Keratinocyte (primary cell): ENCODE results near the gene HENMT1. TPM values are rescaled to one million over a fixed set of nuclear protein-coding genes. Genes with fewer than 3 reads are reported as not detected.
"Not testable (repeated sequence)": the region's sequence is repeated elsewhere in the genome, so short reads cannot be mapped to it uniquely, and the experiment has no call there.

Source experiments
- DNase-seq: peaks from one replicate; pipeline ENCODE4 v3.0.0-alpha.2; 2011; ENCODE audit warnings: low read depth, missing footprints, low spot score
- FAIRE-seq: peaks from 2 replicates; lab custom pipeline; 2011; peaks lifted over from hg19 to GRCh38; lab: Jason Lieb, UNC
- H2AFZ ChIP-seq: 2 replicates; pipeline ENCODE4 v1.6.0; 2012; ENCODE audit warnings: low read length, control low read depth, inconsistent platforms; ENCODE audit not compliant: control insufficient read depth
- H3K27ac ChIP-seq: 2 replicates; pipeline ENCODE4 v1.5.1; 2011; ENCODE audit warnings: low read length; ENCODE audit not compliant: control insufficient read depth, insufficient read depth
- H3K27me3 ChIP-seq: 3 replicates; pipeline ENCODE4 v1.6.0; 2011; ENCODE audit warnings: low read length; ENCODE audit not compliant: control insufficient read depth, insufficient read depth; ENCODE audit errors: extremely low read depth
- H3K36me3 ChIP-seq, 2 experiments: 2 replicates in 1 of 2; 3 replicates in 1 of 2; pipeline ENCODE4 v1.5.1; 2011; ENCODE audit warnings: low read length in 2 of 2, mild to moderate bottlenecking in 1 of 2; ENCODE audit not compliant: control insufficient read depth in 2 of 2, insufficient read depth in 2 of 2; ENCODE audit errors: extremely low read depth in 1 of 2
- H3K4me1 ChIP-seq: 3 replicates; pipeline ENCODE4 v1.5.1; 2011; ENCODE audit warnings: low read length; ENCODE audit not compliant: control insufficient read depth, insufficient read depth; ENCODE audit errors: extremely low read depth
- H3K4me2 ChIP-seq: 3 replicates; pipeline ENCODE4 v1.6.0; 2011; ENCODE audit warnings: low read depth, low read length; ENCODE audit not compliant: control insufficient read depth, insufficient read depth; ENCODE audit errors: extremely low read depth
- H3K4me3 ChIP-seq, 3 experiments: fragments of 200-600 bp in 1 of 3; sonication (generic) in 1 of 3; 2 replicates in 2 of 3; 3 replicates in 1 of 3; pipeline ENCODE4 v1.5.1; 2011 to 2016; ENCODE audit warnings: low read length in 3 of 3, mild to moderate bottlenecking in 3 of 3, control low read depth in 2 of 3, inconsistent platforms in 1 of 3, low read depth in 1 of 3, mixed read lengths in 1 of 3, mixed run types in 1 of 3, moderate library complexity in 1 of 3; ENCODE audit not compliant: control insufficient read depth in 2 of 3, insufficient read depth in 2 of 3; ENCODE audit errors: extremely low read depth in 1 of 3
- H3K79me2 ChIP-seq: 2 replicates; pipeline ENCODE4 v1.6.0; 2012; ENCODE audit warnings: low read length; ENCODE audit not compliant: control insufficient read depth, insufficient read depth
- H3K9ac ChIP-seq: 3 replicates; pipeline ENCODE4 v1.6.0; 2011; ENCODE audit warnings: low read length; ENCODE audit not compliant: control insufficient read depth, insufficient read depth; ENCODE audit errors: extremely low read depth
- H3K9me1 ChIP-seq: 3 replicates; pipeline ENCODE4 v1.6.0; 2011; ENCODE audit warnings: low read length; ENCODE audit not compliant: control insufficient read depth, insufficient read depth; ENCODE audit errors: extremely low read depth
- H3K9me3 ChIP-seq: 2 replicates; pipeline ENCODE4 v1.5.1; 2012; ENCODE audit warnings: low read depth, low read length; ENCODE audit not compliant: control insufficient read depth
- H4K20me1 ChIP-seq: 3 replicates; pipeline ENCODE4 v1.6.0; 2011; ENCODE audit warnings: low read length; ENCODE audit not compliant: control insufficient read depth, insufficient read depth; ENCODE audit errors: extremely low read depth
- CTCF ChIP-seq, 3 experiments: IDR thresholded peaks in 1 of 3; conservative IDR thresholded peaks in 1 of 3; optimal IDR thresholded peaks in 1 of 3; 2 replicates in 2 of 3; 3 replicates in 1 of 3; pipeline versions ENCODE3 to v1.5.1; 2011; ENCODE audit warnings: low read length in 3 of 3, mild to moderate bottlenecking in 3 of 3, moderate library complexity in 2 of 3, control low read depth in 1 of 3, inconsistent platforms in 1 of 3; ENCODE audit not compliant: insufficient read depth in 2 of 3; ENCODE audit errors: extremely low read depth in 1 of 3
- EZH2 ChIP-seq: IDR thresholded peaks from one replicate; pipeline ENCODE4 v1.6.1; 2012; ENCODE audit warnings: inconsistent platforms, mild to moderate bottlenecking, low read length, moderate library complexity
- dilution Hi-C: fragments of 300-500 bp; cut with MboI; formaldehyde crosslinking; loops from one replicate; pipeline ENCODE4 v1.7.0; 2020; ENCODE audit warnings: low sequenced_read_pairs; ENCODE audit not compliant: extremely low pct_ligation_motif_present
- polyA plus RNA-seq, 5 experiments: library from polyadenylated mRNA; depleted of rRNA in 3 of 5; stranded (reverse) in 3 of 5; stranded (forward) in 1 of 5; unstranded in 1 of 5; fragments of >200 nt; gene quantifications; 1 replicate in 1 of 5; 2 replicates in 3 of 5; 3 replicates in 1 of 5; pipeline versions ENCODE4 v1.2.1 to v1.2.3, GENCODE V29; 2011 to 2012; ENCODE audit warnings: missing spikeins in 2 of 5, low read depth in 1 of 5, low replicate concordance in 1 of 5

The HENMT1 gene
- polyA plus RNA-seq, 1 donor (not counting 4 experiments of a cell fraction or from before 2014, with no cell fraction given) = 1.7 TPM

DNA sequence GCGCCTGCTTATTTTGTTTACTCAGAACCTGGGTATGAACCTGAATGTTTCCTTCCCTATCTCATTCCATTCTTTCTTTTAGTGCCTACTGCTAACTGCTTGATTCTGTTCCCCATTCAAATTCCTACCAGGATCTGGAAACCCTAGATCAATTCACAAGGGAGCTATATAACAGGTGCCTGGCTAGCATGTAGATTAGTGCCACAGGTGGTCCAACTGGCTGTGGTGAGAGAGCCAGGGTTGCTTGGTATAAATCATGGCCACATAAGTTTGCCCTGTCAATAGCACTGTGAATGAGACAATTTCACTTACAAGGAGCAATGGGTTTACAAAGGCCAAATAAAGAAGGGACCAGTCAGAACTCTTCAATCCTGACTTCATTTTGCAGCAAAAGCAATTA, 24.6 kb upstream of the HENMT1 start:
- TF ChIP-seq CTCF (optimal IDR thresholded peaks at IDR 0.05 in 1 of 3, IDR thresholded peaks at IDR 0.05 in 1 of 3, conservative IDR thresholded peaks at IDR 0.05 in 1 of 3; ENCODE audit: extremely low read depth in 1 of 3, insufficient read depth in 2 of 3, low read length in 3 of 3) (no peak), EZH2 (no peak)
- dilution Hi-C loops = no loop called here
- no peak for FAIRE-seq

DNA sequence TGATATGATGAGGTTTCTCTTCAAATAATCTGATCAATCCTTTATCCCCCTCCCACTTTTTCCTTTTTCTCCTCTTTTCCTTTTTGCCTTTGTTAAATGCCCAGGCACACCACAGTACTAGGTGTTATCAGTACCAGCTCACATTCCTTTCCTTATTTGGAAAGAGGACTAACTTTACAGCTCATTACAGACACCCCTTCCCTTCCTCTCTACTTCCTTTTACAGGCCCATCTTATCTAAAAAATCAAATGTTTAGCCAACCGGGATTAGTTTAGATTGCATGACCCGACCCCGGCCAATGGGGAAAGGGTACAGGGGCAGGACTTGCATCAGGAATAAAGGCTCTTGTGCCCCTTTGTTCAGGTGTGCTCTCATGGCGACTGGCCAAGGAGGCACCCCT, 20.8 kb upstream of the HENMT1 start:
- H3K9me1 ChIP-seq, H2AFZ ChIP-seq, H3K9me3 ChIP-seq, H3K9ac ChIP-seq, H3K4me1 ChIP-seq, H3K36me3 ChIP-seq, H4K20me1 ChIP-seq, DNase-seq, H3K27ac ChIP-seq, H3K27me3 ChIP-seq, dilution Hi-C loops, H3K4me3 ChIP-seq, FAIRE-seq, H3K4me2 ChIP-seq, H3K79me2 ChIP-seq: not testable (repeated sequence)

More for the DNA sequence above, 24.6 kb upstream of the HENMT1 start:
- no peak for DNase-seq
- no peaks in the 10 kb centered on the region for H3K9me3 ChIP-seq
- H3K4me1 ChIP-seq = no peaks in the 10 kb centered on the region
- no peak overlapping the region for H3K4me3 ChIP-seq
- H4K20me1 ChIP-seq = no peaks in the 10 kb centered on the region
- H3K9me1 ChIP-seq = no peaks in the 10 kb centered on the region
- H3K4me2 ChIP-seq = no peak overlapping the region
- H3K9ac ChIP-seq = no peak overlapping the region
- H2AFZ ChIP-seq = no peak overlapping the region
- H3K36me3 ChIP-seq = no peaks in the 10 kb centered on the region
- H3K27me3 ChIP-seq = no peaks in the 10 kb centered on the region
- no peak overlapping the region for H3K27ac ChIP-seq
- no peaks in the 10 kb centered on the region for H3K79me2 ChIP-seq

GRCh38 chr1:108679586-108680213, 18.8 kb upstream of the HENMT1 start:
- FAIRE-seq = no peak
- H2AFZ ChIP-seq = no peak overlapping the region
- no peaks in the 10 kb centered on the region for H3K27me3 ChIP-seq
- TF ChIP-seq EZH2 = no peak
- no peaks in the 10 kb centered on the region for H3K9me3 ChIP-seq
- H3K4me2 ChIP-seq = no peak overlapping the region
- H3K4me3 ChIP-seq = no peak overlapping the region
- H3K27ac ChIP-seq = no peak overlapping the region
- H3K79me2 ChIP-seq = no peaks in the 10 kb centered on the region
- H4K20me1 ChIP-seq = no peaks in the 10 kb centered on the region
- H3K9ac ChIP-seq = no peak overlapping the region
- dilution Hi-C loops = no loop called here
- no peaks in the 10 kb centered on the region for H3K36me3 ChIP-seq
- no peak for DNase-seq
- H3K9me1 ChIP-seq = no peaks in the 10 kb centered on the region
- no peaks in the 10 kb centered on the region for H3K4me1 ChIP-seq
